Dedifferentiated amniotic fluid mesenchymal stem cell (primary cell): Measurements from ENCODE around the gene GLTP.
"Not testable (repeated sequence)": the region's sequence is repeated elsewhere in the genome, so short reads cannot be mapped to it uniquely, and the experiment has no call there.

Source experiments
- DNase-seq: peaks from one replicate; pipeline ENCODE4 v3.0.0-alpha.2; 2016; ENCODE audit errors: extremely low spot score

GLTP gene

DNA sequence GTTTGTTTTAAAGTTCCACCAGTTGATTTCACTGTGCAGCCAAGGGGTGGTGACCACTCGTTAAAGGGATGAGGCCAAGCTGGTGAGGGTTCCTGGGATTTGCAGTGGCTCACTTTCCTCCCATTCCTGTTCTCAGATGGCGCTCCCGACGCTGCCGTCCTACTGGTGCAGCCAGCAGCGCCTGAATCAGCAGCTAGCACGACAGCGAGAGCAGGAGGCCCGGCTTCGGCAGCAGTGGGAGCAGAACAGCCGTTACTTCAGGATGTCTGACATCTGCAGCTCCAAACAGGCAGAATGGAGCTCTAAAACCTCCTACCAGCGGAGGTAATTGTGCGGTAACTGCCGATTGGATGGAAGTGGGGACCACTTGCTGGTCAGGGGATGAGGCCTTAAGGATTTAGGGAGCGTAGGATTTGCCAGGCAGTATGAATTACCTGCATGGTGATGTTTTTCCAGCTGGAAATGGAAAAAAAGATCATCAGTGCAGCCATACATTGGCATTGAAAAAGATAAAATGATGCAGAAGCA, 22.6 kb upstream of the GLTP start:
- no peak for DNase-seq

GRCh38 chr12:109900752-109901580, 20.6 kb upstream of the GLTP start:
- DNase-seq = no peak

GRCh38 chr12:109899783-109900751, 19.7 kb upstream of the GLTP start, which contains the start of gene TCHP:
TSS of gene TCHP (plus strand) at chr12:109900274. CDS start at chr12:109903027, 2,753 bp downstream.
- DNase-seq = peak; percentile 82

- not testable (repeated sequence) for DNase-seq
These were observed 19.0 kb upstream of the GLTP start for GRCh38 chr12:109899345-109899744.

DNA sequence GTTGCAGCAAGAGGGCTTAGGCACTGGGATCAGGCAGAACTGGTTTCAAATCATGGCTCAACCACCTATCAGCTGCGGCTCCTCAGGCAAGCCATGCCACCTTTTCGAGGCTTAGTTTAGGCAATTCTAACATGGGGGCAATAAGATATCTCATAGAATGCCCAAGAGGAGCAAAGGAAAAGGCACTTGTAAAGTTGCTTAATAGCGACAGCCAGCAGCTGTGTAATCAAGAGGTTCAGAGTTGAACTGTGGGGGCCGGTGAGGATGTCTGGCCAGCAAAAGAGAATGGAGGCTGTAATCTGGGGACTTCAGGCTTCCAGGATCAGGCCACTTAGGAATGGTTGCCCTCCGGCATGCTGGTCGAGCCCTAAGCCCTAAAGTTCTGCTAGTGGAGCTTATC, 16.7 kb upstream of the GLTP start:
- no peak for DNase-seq

DNA sequence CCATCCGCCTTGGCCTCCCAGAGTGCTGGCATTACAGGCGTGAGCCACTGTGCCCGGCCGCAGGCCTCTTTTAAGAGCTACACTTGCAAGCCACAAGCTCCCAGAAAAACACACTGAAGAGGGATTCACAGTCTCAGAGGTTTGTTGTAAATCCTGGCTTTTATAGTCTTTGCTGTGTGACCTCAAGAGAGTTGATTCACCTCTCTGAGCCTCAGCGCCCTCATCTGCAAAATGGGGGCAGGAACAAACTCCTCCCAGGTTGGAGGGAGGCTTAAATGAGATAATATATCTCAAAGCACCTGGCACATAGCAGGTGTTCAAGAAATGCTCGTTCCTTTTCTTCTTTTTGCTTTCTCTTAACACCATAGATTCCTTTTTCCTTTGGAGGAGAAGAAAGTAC, 15.8 kb upstream of the GLTP start:
- no peak for DNase-seq

GRCh38 chr12:109894939-109895338, 14.6 kb upstream of the GLTP start:
- DNase-seq = no peak

- no peak for DNase-seq
These were observed 13.1 kb upstream of the GLTP start for GRCh38 chr12:109893261-109893995.

DNA sequence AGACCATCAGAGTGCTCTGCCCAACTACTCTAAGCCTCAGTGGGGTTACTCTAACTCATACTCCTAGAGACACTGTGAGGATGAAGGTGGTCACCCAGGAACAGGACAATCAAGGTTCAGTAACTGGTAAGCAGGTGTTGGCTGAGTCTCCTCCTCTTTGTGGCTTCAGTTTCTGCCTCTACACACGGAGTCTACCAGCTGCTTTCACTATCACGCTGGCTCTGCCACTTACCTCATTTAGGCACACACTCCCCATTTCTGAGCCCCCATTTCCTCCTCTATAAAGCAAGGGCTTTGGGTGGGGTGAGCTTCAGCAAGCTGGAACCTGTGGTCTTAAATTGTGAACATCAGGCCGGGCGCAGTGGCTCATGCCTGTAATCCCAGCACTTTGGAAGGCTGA, 12.4 kb upstream of the GLTP start:
- DNase-seq = no peak

DNA sequence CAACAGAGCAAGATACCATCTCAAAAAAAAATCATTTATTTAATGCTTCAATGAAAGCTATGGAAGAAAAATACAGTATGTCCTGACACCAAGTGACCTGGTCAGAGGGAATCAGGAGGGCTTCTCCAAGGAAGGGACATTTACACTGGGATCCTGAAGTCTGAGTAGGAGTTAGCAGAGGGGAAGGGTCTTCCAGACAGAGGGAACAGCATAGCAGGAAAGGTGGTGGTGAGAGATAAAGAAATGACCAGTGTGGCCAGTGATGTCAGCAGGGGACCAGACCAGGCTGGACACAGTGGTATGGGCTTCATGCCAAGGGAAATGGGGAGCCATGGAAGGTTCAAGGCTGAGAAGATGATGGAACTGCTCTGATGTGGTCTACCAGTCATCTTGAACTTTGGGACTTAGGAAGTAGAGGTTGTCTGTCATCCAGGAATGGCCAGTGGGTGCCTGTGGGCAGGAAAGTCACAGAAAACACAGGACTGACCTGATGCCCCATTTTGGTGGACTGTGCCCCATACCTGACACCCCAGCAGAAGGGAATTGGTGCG, 11.9 kb upstream of the GLTP start:
- DNase-seq = no peak

GRCh38 chr12:109891731-109892130, 11.4 kb upstream of the GLTP start:
- DNase-seq = not testable (repeated sequence)

DNA sequence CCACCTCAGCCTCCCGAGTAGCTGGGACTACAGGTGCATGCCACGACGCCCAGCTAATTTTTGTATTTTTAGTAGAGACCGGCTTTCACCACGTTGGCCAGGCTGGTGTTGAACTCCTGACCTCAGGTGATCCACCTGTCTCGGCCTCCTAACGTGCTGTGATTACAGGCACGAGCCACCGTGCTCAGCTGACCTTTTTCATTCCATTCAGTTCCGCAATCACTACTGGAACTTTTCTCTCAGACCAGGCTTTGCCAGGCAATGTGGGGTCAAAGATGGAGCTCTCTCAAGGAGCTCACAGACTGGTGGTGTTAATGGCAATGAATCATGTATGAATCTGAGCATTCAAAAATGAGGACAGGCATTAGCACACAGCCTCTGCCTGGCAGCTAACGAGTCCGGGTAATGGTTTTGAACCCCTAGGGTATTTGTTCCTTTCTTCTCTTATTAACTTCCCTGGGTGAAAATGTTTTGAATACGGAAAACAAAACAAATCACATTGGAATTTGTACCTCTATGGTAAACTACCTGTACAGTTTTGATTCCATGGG, 10.4 kb upstream of the GLTP start:
- DNase-seq = no peak

- peak; percentile 81 for DNase-seq
These were observed 8.1 kb upstream of the GLTP start for GRCh38 chr12:109888179-109889020.

- no peak for DNase-seq
These were observed 5.3 kb upstream of the GLTP start for GRCh38 chr12:109885616-109886015.

DNA sequence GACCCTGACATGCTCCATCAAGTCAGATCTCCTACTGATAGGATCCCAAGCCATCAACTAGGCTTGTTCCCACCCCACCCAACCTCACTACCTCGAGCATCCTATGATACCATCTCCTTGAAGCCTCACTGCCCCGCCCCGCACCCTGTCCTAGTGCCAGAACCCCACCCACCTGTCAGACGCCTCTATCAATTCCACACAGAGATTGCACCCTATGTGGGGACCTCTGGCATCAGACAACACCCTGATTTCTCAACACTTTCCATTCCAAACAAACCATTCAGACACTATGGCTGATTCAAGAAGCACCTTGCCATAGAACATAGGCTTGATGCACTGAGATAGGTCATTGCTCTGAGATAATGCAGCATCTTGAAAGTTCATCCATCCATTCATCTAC, 3.1 kb upstream of the GLTP start:
- no peak for DNase-seq

- no peak for DNase-seq
These were observed 1.4 kb upstream of the GLTP start for GRCh38 chr12:109881752-109882151.

DNA sequence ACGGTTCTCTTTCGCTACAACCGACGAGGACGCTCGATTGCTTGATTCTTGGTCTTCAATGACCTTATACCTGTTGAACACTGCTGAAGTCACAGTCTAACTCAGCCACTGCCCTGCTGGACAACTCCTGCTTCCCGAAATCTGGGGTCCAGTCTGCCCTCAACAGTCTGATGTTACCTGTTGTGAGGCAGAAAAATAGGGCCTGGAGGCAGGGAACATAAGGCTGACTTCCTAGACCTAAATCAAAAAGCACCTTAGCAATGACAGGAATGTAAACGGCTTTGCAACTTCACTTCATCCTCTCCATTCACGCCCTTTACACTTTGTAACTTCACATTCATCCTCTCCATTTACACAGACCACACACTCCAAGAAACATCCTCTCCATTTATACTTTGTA, 597 bp upstream of the GLTP start:
- no peak for DNase-seq

DNA sequence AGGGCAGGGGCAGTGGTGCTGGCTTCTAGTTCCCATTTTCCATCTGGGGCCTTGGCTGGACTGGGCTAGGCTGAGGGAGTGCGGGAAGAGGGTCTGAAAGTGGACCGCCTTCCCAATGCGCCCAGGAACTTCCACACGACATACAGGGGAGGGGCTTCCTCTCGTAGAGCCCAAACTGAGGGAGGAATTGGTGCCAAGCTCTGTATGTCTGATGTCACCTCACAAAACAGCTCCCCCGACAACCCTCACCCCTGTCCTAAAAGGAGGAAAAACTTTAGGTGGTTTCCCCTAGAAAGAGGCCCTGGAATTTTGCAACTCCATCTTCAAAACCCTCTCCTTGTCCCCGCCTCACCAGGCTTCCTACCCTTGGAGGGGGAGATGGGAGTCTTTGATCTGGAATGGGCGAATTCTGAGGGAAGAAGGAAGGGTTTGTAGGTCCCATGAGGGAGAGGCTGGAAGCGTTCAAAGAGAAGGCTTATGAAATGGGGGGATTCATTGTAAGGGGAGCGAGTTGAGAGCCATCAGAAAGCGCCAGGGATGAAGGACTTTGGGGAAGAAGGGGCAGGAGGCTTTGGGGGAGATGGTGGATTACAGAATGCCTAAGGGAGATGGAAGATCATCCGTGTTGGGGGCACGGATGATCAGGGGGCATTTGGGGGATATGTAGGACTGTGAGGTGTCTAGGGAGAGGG, 844 bp downstream of the GLTP start:
- DNase-seq = no peak

- DNase-seq = no peak
These were observed 1.6 kb downstream of the GLTP start for GRCh38 chr12:109878749-109879148.

- no peak for DNase-seq
These were observed 2.1 kb downstream of the GLTP start for GRCh38 chr12:109878247-109878625.
